ENCODE data around the gene GPRASP3. TPM values are rescaled to one million over a fixed set of nuclear protein-coding genes. Genes with fewer than 3 reads are reported as not detected.

The GPRASP3 gene
- total and polyA plus RNA-seq, 4 donors = 0.87 to 12.9 (median 2.1) TPM

GRCh38 chrX:102684772-102685520 is 35.6 kb upstream of the GPRASP3 start:
- WGBS, 2 donors = 55 to 56% methylated on average over 2 of the region's 2 CpGs
- H3K9ac ChIP-seq (ENCODE audit: insufficient read depth in 1 of 2, low read length in 2 of 2) = no peak overlapping the region
- H3K9me3 ChIP-seq (ENCODE audit: control insufficient read depth in 4 of 4, insufficient read depth in 3 of 4, low read length in 3 of 4) = peaks cover 0 to 10% (median 2%) of the 10 kb centered on the region in 4 donors
- H3K4me3 ChIP-seq = no peak overlapping the region
- no peaks in the 10 kb centered on the region for H3K4me1 ChIP-seq (ENCODE audit: control insufficient read depth in 5 of 5, insufficient read depth in 5 of 5, low read length in 5 of 5)
- H3K36me3 ChIP-seq (ENCODE audit: control insufficient read depth in 4 of 4, insufficient read depth in 4 of 4, low read length in 4 of 4) = peaks cover 0 to 8% (median 2%) of the 10 kb centered on the region in 4 donors
- ATAC-seq (ENCODE audit: insufficient read depth, low FRiP score) (no peak), DNase-seq (no peak)
- H3K27me3 ChIP-seq (ENCODE audit: control insufficient read depth in 3 of 3, insufficient read depth in 3 of 3, low read length in 2 of 3) = no peaks in the 10 kb centered on the region
- no peak for TF ChIP-seq CTCF (IDR thresholded peaks at IDR 0.05; ENCODE audit: control extremely low read depth, extremely low read depth)
- no peak overlapping the region for H3K27ac ChIP-seq (ENCODE audit: low read depth in 1 of 2, low read length in 1 of 2)

- Histone ChIP-seq H3K9ac (ENCODE audit: insufficient read depth in 1 of 2, low read length in 2 of 2) (no peak overlapping the region), H3K27ac (ENCODE audit: low read depth in 1 of 2, low read length in 1 of 2) (no peak overlapping the region), H3K4me1 (ENCODE audit: control insufficient read depth in 5 of 5, insufficient read depth in 5 of 5, low read length in 5 of 5) (no peaks in the 10 kb centered on the region), H3K9me3 (ENCODE audit: control insufficient read depth in 4 of 4, insufficient read depth in 3 of 4, low read length in 3 of 4) (peaks cover 0 to 2% (median 0%) of the 10 kb centered on the region in 4 donors), H3K27me3 (ENCODE audit: control insufficient read depth in 3 of 3, insufficient read depth in 3 of 3, low read length in 2 of 3) (no peaks in the 10 kb centered on the region), H3K4me3 (no peak overlapping the region), H3K36me3 (ENCODE audit: control insufficient read depth in 4 of 4, insufficient read depth in 4 of 4, low read length in 4 of 4) (no peaks in the 10 kb centered on the region)
- WGBS, 2 donors = 81 to 100% methylated on average over 3 of the region's 3 CpGs
- DNase-seq (no peak), ATAC-seq (ENCODE audit: insufficient read depth, low FRiP score) (no peak)
- no peak for TF ChIP-seq CTCF (IDR thresholded peaks at IDR 0.05; ENCODE audit: control extremely low read depth, extremely low read depth)
Measured at GRCh38 chrX:102694749-102695148, 25.8 kb upstream of the GPRASP3 start.

- ATAC-seq (ENCODE audit: insufficient read depth, low FRiP score) = no peak
- Histone ChIP-seq H3K27me3 (ENCODE audit: control insufficient read depth in 3 of 3, insufficient read depth in 3 of 3, low read length in 2 of 3) (no peaks in the 10 kb centered on the region), H3K9me3 (ENCODE audit: control insufficient read depth in 4 of 4, insufficient read depth in 3 of 4, low read length in 3 of 4) (peaks cover 0 to 2% (median 0%) of the 10 kb centered on the region in 4 donors)
Measured at GRCh38 chrX:102696306-102696705, 24.2 kb upstream of the GPRASP3 start.

More at GRCh38 chrX:102696306-102696705, 24.2 kb upstream of the GPRASP3 start:
- Histone ChIP-seq H3K36me3 (ENCODE audit: control insufficient read depth in 4 of 4, insufficient read depth in 4 of 4, low read length in 4 of 4) (no peaks in the 10 kb centered on the region), H3K4me1 (ENCODE audit: control insufficient read depth in 5 of 5, insufficient read depth in 5 of 5, low read length in 5 of 5) (no peaks in the 10 kb centered on the region), H3K27ac (ENCODE audit: low read depth in 1 of 2, low read length in 1 of 2) (no peak overlapping the region), H3K9ac (ENCODE audit: insufficient read depth in 1 of 2, low read length in 2 of 2) (no peak overlapping the region), H3K4me3 (no peak overlapping the region)
- no peak for TF ChIP-seq CTCF (IDR thresholded peaks at IDR 0.05; ENCODE audit: control extremely low read depth, extremely low read depth)
- no peak for DNase-seq

Data from lung (tissue), 12 donors.